Ovary (tissue), 9 donors: Measurements from ENCODE around the gene CEP72. TPM values are rescaled to one million over a fixed set of nuclear protein-coding genes. Genes with fewer than 3 reads are reported as not detected.
"Not testable (repeated sequence)": the region's sequence is repeated elsewhere in the genome, so short reads cannot be mapped to it uniquely, and the experiment has no call there.

ENCODE experiments used
- DNase-seq, 5 donors: peaks; one replicate each; pipeline ENCODE4 v3.0.0-alpha.2; 2019 to 2020
- H3K27ac ChIP-seq, 2 donors: fragments of 200-600 bp; one replicate each; pipeline versions ENCODE4 v1.5.1 to v1.8.0; 2019 to 2022
- H3K27me3 ChIP-seq: fragments of 200-600 bp; one replicate; pipeline ENCODE4 v1.8.0; 2022
- H3K36me3 ChIP-seq: fragments of 200-600 bp; sonication (generic); one replicate; pipeline ENCODE4 v1.5.1; 2019
- H3K4me1 ChIP-seq: one replicate; pipeline ENCODE4 v1.8.1; 2013; ENCODE audit warnings: mild to moderate bottlenecking, moderate library complexity; ENCODE audit not compliant: insufficient read depth
- H3K4me3 ChIP-seq: fragments of 200-600 bp; sonication (generic); one replicate; pipeline ENCODE4 v1.5.1; 2017
- H3K9me3 ChIP-seq, 2 donors: fragments of 200-600 bp in 1 of 2; sonication (generic) in 1 of 2; one replicate each; pipeline versions ENCODE4 v1.5.1 to v1.8.1; 2013 to 2019; ENCODE audit warnings: mild to moderate bottlenecking in 1 of 2, moderate library complexity in 1 of 2
- CTCF ChIP-seq, 3 donors: fragments of 450-650 bp in 2 of 3; fragments of 200-600 bp in 1 of 3; IDR thresholded peaks; one replicate each; pipeline versions ENCODE4 v1.5.1 to v1.8.0; 2016 to 2022; ENCODE audit warnings: antibody characterized with exemption in 3 of 3, mild to moderate bottlenecking in 1 of 3
- EP300 ChIP-seq: sonication (generic); formaldehyde crosslinking; IDR thresholded peaks from one replicate; pipeline ENCODE4 v1.6.1; 2017; ENCODE audit warnings: antibody characterized with exemption
- POLR2A ChIP-seq: fragments of 450-650 bp; IDR thresholded peaks from one replicate; pipeline ENCODE4 v1.6.1; 2017; ENCODE audit warnings: antibody characterized with exemption, mild to moderate bottlenecking, moderate library complexity
- WGBS, 3 donors: extraction: QIAGEN DNeasy Blood & Tissue Kit in 1 of 3; methylation state at CpG; one replicate each; pipeline versions ENCODE4 v1.1.5 to v1.1.7; 2013 to 2017; 5-methylcytosine and 5-hydroxymethylcytosine counted together
- intact Hi-C, 4 donors: fragments of 100-400 bp; cut with DNase I; formaldehyde crosslinking; loops; one replicate each; pipeline versions ENCODE4 v1.11.0 to v1.15.1; 2022 to 2023
- polyA plus RNA-seq, 2 donors: library from polyadenylated mRNA; stranded (reverse); fragments of 200-250 nt in 1 of 2; fragments of 350-450 nt in 1 of 2; fragmentation: Illumina TruSeq in 1 of 2; extraction: RNeasy Lipid Tissue Mini Kit (QIAGEN cat#74804) in 1 of 2; gene quantifications; one replicate each; pipeline ENCODE4 v1.2.3, GENCODE V29; 2013 to 2014
- total RNA-seq, 7 donors: library from RNA; depleted of rRNA in 2 of 7; stranded (reverse); fragments of >200 nt in 2 of 7; fragmentation: NEBNext Ultra II Directional in 3 of 7; extraction: Animal tissue kit (Norgen Biotek cat#: 25700) in 3 of 7; gene quantifications; one replicate each; pipeline versions ENCODE4 v1.1.0 to v1.2.4, GENCODE V29; 2016 to 2023
- donor health status: DM: no; HTN: no; CAD: no; lungs with moderate emphysema.
- donor health status: DM: no; HTN: no; CAD: no.
- donor health status: Bipolar disorder and iron deficiency.
- donor health status: DM: yes; HTN: yes; CAD: no.
- donor health status: DM: no; HTN: no; CAD: no.
- donor health status: DM: yes; HTN: yes; CAD: no.

CEP72 gene
- total and polyA plus RNA-seq, 9 donors, result 1.6 to 11.2 (median 7.7) TPM

DNA sequence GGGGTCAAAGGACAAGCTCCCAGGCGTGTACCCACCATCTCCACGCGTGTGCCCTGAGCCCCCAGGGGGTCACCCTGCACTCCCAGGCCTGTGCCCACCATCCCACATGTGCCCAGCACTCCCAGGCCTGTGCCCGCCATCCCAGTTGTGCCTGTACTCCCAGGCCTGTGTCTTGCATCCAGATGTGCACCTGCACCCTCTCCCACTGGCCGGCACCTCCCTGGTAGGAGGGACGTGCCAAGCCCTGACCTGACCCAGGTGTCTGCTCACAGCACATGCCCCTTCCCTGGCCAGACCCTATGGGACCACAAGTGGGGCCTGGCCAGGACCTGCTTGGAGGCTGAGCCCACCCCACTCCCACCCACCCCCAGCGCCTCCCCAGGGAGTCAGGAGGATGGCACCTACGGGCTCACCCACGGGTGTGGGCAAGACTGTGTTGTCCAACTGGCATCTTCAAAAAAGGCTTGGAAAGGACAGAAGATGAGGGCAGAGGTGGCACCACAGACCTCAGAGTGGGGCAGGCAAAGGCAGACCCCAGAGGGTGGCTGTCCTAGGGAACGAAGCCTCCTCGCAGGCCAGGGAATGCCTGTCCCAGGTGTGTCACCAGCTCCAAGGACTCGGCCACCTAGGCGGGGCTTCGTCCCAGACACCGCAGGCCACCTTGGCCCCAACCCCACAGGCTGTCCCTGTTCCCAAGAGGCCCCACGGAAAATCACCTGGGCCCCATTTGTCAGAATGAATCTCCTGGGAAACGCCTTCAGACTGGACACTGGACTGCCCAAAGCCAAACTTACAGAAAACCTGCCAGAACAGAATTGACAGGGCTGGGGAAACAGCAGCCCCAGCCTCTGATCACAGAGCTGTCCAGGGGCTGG lies 69.4 kb downstream of the CEP72 start:
- H3K27ac ChIP-seq, H3K27me3 ChIP-seq, H3K36me3 ChIP-seq, H3K4me3 ChIP-seq, H3K4me1 ChIP-seq, H3K9me3 ChIP-seq: not testable (repeated sequence)
- WGBS, 3 donors, result 88 to 95% (median 92%) methylated on average over 15 to 17 of the region's 17 CpGs
- intact Hi-C loops, result loop anchor here in 1 of 4 donors (2.0 kb wide), 1 partner anchor 95 kb away; no protein-coding TSS in a partner anchor
- DNase-seq, result peak in 1 of 5 donors; percentile 7

DNA sequence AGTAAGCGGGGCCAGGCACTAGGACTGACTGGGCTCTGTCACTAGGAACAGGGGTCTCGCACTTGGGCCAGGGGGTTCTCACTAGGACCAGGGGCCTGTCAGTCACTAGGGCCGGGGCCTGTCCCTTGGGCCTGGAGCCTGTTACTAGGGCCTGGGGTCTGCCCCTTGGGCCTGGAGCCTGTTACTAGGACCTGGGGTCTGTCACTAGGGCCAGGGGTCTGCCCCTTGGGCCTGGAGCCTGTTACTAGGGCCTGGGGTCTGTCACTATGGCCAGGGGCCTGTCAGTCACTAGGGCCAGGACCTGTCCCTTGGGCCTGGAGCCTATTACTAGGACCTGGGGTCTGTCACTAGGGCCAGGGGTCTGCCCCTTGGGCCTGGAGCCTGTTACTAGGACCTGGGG lies 70.1 kb downstream of the CEP72 start:
- not testable (repeated sequence) for H3K27me3 ChIP-seq, H3K9me3 ChIP-seq, H3K36me3 ChIP-seq, H3K4me3 ChIP-seq, DNase-seq, H3K27ac ChIP-seq, H3K4me1 ChIP-seq
- WGBS, 3 donors, result 91 to 100% methylated on average over 2 to 3 of the region's 3 CpGs; no CpG with 5 or more reads in 1 of the 3 donors
- intact Hi-C loops, result loop anchor here in 1 of 4 donors (2.0 kb wide), 1 partner anchor 95 kb away; no protein-coding TSS in a partner anchor

GRCh38 chr5:682651-683358 lies 70.7 kb downstream of the CEP72 start:
- intact Hi-C loops, result loop anchor here in 1 of 4 donors (2.0 kb wide), 1 partner anchor 94 kb away; no protein-coding TSS in a partner anchor
- H3K36me3 ChIP-seq, H3K27ac ChIP-seq, H3K4me3 ChIP-seq, H3K27me3 ChIP-seq, H3K4me1 ChIP-seq, H3K9me3 ChIP-seq: not testable (repeated sequence)
- DNase-seq, result peak in 1 of 5 donors; percentile 5
- 69 to 76% (median 71%) methylated on average over 17 of the region's 17 CpGs for WGBS, 3 donors

GRCh38 chr5:683551-684481 lies 71.7 kb downstream of the CEP72 start:
- Histone ChIP-seq H3K27ac (no peak overlapping the region), H3K4me3 (no peak overlapping the region), H3K9me3 (no peaks in the 10 kb centered on the region), H3K36me3 (no peaks in the 10 kb centered on the region), H3K27me3 (no peaks in the 10 kb centered on the region), H3K4me1 (no peaks in the 10 kb centered on the region)
- WGBS, 3 donors, result 76 to 84% (median 79%) methylated on average over 29 to 30 of the region's 30 CpGs
- intact Hi-C loops, result loop anchor here in 1 of 4 donors (2.0 kb wide), 1 partner anchor 93 kb away; no protein-coding TSS in a partner anchor
- peak in 3 of 5 donors; percentile 8 to 19 (median 14) for DNase-seq
- TF ChIP-seq CTCF (IDR thresholded peaks at IDR 0.05) (no peak), EP300 (no peak), POLR2A (no peak)

GRCh38 chr5:684751-685216 lies 72.6 kb downstream of the CEP72 start:
- Histone ChIP-seq H3K4me1 (no peaks in the 10 kb centered on the region), H3K27ac (no peak overlapping the region)
- DNase-seq, result peak in 2 of 5 donors; percentile 9 to 11

More at GRCh38 chr5:684751-685216, 72.6 kb downstream of the CEP72 start:
- Histone ChIP-seq H3K36me3 (no peaks in the 10 kb centered on the region), H3K27me3 (no peaks in the 10 kb centered on the region), H3K4me3 (no peak overlapping the region), H3K9me3 (no peaks in the 10 kb centered on the region)
- TF ChIP-seq POLR2A (no peak), CTCF (IDR thresholded peaks at IDR 0.05) (no peak), EP300 (no peak)
- 69 to 78% (median 75%) methylated on average over 17 of the region's 17 CpGs for WGBS, 3 donors
- intact Hi-C loops, result no loop called here
